BE2C (cell line): Measurements from ENCODE around the gene NDRG4.

ENCODE experiments used
- DNase-seq: peaks from one replicate; pipeline ENCODE4 v3.0.0-alpha.2; 2020
- H3K27me3 ChIP-seq: fragments of 250-450 bp; sonication (Bioruptor Pico); 2 replicates; pipeline ENCODE4 v1.5.1; 2020; ENCODE audit warnings: mild to moderate bottlenecking
- H3K36me3 ChIP-seq: fragments of 250-450 bp; sonication (Bioruptor Pico); 2 replicates; pipeline ENCODE4 v1.5.1; 2020; ENCODE audit warnings: mild to moderate bottlenecking
- H3K4me1 ChIP-seq: fragments of 250-450 bp; sonication (Bioruptor Pico); 2 replicates; pipeline ENCODE4 v1.5.1; 2020
- H3K4me3 ChIP-seq: 2 replicates; pipeline ENCODE4 v1.5.1; 2011; ENCODE audit warnings: low read depth, low read length
- H3K9me3 ChIP-seq: fragments of 250-450 bp; sonication (Bioruptor Pico); 2 replicates; pipeline ENCODE4 v1.5.1; 2020
- TF ChIP-seq, protein P1 (sequence below): IDR thresholded peaks from 2 replicates; pipeline ENCODE4 v1.5.1; 2012; ENCODE audit warnings: mild to moderate bottlenecking, low read depth, low read length

The NDRG4 gene

GRCh38 chr16:58478427-58478826, 21.5 kb upstream of the NDRG4 start:
- no peaks in the 10 kb centered on the region for H3K36me3 ChIP-seq
- TF ChIP-seq, protein P1, sequence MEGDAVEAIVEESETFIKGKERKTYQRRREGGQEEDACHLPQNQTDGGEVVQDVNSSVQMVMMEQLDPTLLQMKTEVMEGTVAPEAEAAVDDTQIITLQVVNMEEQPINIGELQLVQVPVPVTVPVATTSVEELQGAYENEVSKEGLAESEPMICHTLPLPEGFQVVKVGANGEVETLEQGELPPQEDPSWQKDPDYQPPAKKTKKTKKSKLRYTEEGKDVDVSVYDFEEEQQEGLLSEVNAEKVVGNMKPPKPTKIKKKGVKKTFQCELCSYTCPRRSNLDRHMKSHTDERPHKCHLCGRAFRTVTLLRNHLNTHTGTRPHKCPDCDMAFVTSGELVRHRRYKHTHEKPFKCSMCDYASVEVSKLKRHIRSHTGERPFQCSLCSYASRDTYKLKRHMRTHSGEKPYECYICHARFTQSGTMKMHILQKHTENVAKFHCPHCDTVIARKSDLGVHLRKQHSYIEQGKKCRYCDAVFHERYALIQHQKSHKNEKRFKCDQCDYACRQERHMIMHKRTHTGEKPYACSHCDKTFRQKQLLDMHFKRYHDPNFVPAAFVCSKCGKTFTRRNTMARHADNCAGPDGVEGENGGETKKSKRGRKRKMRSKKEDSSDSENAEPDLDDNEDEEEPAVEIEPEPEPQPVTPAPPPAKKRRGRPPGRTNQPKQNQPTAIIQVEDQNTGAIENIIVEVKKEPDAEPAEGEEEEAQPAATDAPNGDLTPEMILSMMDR, result no peak
- H3K27me3 ChIP-seq, result no peaks in the 10 kb centered on the region
- 0 out of 2 replicates have a peak, but pooled peaks cover 4% of the 10 kb centered on the region for H3K4me1 ChIP-seq
- no peak for DNase-seq
- H3K4me3 ChIP-seq, result no peak overlapping the region
- no peaks in the 10 kb centered on the region for H3K9me3 ChIP-seq

GRCh38 chr16:58481226-58481869, 18.6 kb upstream of the NDRG4 start:
- Histone ChIP-seq H3K4me3 (no peak overlapping the region), H3K4me1 (peaks cover 4% of the 10 kb centered on the region; the same call in 1 of the 2 replicates), H3K9me3 (no peaks in the 10 kb centered on the region), H3K36me3 (no peaks in the 10 kb centered on the region), H3K27me3 (no peaks in the 10 kb centered on the region)
- TF ChIP-seq, protein P1, result no peak
- DNase-seq, result no peak

DNA sequence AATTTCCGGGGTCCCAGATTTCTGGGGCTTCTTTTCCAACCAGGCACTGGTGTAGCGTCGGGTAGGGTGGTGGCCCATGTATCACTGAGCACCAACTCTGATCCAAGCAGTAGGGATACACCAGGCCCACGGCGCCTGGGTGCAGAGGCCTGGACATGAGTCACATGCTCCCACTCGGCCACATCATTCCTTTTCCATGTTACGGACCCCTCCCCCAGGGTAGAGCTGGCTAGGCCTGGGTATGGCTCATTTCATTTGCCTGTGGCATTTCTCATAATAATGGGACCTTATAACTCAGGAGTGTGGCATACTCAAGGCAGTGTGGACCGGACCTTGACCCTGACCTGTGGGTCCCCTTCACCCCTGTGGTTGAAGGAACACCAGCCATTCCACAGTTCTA, 18.0 kb upstream of the NDRG4 start:
- TF ChIP-seq, protein P1, result no peak
- no peak for DNase-seq

GRCh38 chr16:58485184-58485887, 14.6 kb upstream of the NDRG4 start:
- H3K4me3 ChIP-seq, result no peak overlapping the region
- no peaks in the 10 kb centered on the region for H3K27me3 ChIP-seq
- no peaks in the 10 kb centered on the region for H3K9me3 ChIP-seq
- TF ChIP-seq, protein P1, result no peak
- H3K4me1 ChIP-seq, result peaks cover 15% of the 10 kb centered on the region
- no peaks in the 10 kb centered on the region for H3K36me3 ChIP-seq
- DNase-seq, result no peak

More for the DNA sequence above, 18.0 kb upstream of the NDRG4 start:
- H3K27me3 ChIP-seq, result no peaks in the 10 kb centered on the region
- no peaks in the 10 kb centered on the region for H3K36me3 ChIP-seq
- H3K4me1 ChIP-seq, result peaks cover 4% of the 10 kb centered on the region; the same call in 1 of the 2 replicates
- no peak overlapping the region for H3K4me3 ChIP-seq
- no peaks in the 10 kb centered on the region for H3K9me3 ChIP-seq

DNA sequence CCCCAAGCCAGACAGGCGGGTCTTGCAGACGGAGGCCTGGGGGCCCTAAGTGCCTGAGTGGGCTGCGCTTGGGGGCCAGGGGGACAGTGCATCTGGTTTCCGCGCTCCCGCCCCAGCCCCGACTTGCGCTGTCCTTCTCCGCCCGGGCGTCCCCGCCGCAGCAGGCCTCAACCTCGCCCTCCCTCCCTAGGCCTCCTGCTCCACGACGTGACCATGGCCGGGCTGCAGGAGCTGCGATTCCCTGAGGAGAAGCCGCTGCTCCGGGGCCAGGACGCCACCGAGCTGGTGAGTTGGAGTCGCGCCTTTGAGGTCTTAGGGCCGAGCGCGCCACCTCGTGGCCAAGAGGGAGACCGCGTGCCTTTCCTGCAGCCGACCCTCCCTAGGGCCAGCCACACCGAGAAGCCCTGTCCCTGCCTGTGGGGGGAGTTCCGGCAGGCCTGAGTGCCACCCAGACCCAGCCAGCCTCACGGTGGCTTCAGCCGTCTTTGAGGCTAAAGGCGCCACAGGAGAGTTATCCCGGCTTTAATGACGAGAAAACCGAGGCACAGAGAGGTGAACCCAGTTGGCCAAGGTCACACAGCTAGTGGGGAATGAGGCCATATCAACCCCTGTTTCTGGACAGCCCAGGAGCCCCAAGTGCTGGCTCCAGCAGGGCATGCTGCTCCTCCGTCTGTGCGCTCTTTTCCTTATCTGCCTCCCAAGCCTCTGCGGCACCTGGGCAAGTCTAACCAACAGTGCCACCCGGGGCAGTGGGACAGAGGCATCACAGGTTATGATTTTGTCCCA, 12.2 kb upstream of the NDRG4 start:
- TF ChIP-seq, protein P1, result peak; percentile 83
- H3K9me3 ChIP-seq, result no peaks in the 10 kb centered on the region
- no peaks in the 10 kb centered on the region for H3K27me3 ChIP-seq
- peak; percentile 95 for DNase-seq
- H3K36me3 ChIP-seq, result no peaks in the 10 kb centered on the region
- peaks cover 14% of the 10 kb centered on the region for H3K4me1 ChIP-seq
- no peak overlapping the region for H3K4me3 ChIP-seq

DNA sequence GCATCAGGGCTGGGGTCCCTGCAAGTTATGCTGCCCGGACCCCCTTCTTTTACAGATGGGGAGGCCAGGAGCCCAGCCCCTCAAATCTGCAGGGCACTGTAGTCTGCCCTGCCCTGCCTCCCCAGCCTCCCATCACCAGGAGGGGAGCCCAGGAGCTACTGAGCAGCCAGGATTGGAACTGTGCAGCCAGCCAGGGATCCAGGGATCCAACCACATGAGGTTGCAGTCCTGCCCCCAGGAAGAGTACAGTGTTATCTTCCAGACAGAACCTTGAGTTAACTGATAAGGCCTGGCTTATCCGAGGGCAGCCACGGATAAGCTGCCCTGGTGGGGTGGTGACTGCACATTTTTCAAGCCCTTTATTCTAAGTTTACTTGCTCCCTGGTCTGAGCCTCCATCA, 11.4 kb upstream of the NDRG4 start:
- H3K4me3 ChIP-seq, result no peak overlapping the region
- H3K27me3 ChIP-seq, result no peaks in the 10 kb centered on the region
- no peak for DNase-seq
- no peaks in the 10 kb centered on the region for H3K9me3 ChIP-seq
- H3K36me3 ChIP-seq, result no peaks in the 10 kb centered on the region
- H3K4me1 ChIP-seq, result peaks cover 18% of the 10 kb centered on the region
- TF ChIP-seq, protein P1, result 0 out of 2 replicates have a peak, but pooled peaks have one; percentile 14
